ENCODE measurements around the gene AGMAT. TPM values are rescaled to one million over a fixed set of nuclear protein-coding genes. Genes with fewer than 3 reads are reported as not detected.

The AGMAT gene
- total and polyA plus RNA-seq, 2 donors (not counting 1 experiment from before 2014, with no cell fraction given): 0.52 to 1.2 TPM

GRCh38 chr1:15543251-15543588 lies 41.6 kb downstream of the AGMAT start:
- Histone ChIP-seq H4K20me1 (ENCODE audit: control insufficient read depth, extremely low read depth, insufficient read depth, low read length) (no peaks in the 10 kb centered on the region), H2AFZ (ENCODE audit: low read length) (no peak overlapping the region), H3K9me3 (ENCODE audit: control insufficient read depth, insufficient read depth, low read depth, low read length) (no peaks in the 10 kb centered on the region), H3K27ac (ENCODE audit: insufficient read depth, low read length) (no peak overlapping the region), H3K4me2 (ENCODE audit: extremely low read depth, insufficient read depth, low read length) (no peak overlapping the region), H3K9ac (ENCODE audit: insufficient read depth, low read length) (no peak overlapping the region), H3K4me1 (ENCODE audit: control insufficient read depth, extremely low read depth, insufficient read depth, low read length) (no peaks in the 10 kb centered on the region), H3K27me3 (ENCODE audit: control insufficient read depth, insufficient read depth, low read length) (no peaks in the 10 kb centered on the region), H3K79me2 (ENCODE audit: control insufficient read depth, insufficient read depth, low read length) (no peaks in the 10 kb centered on the region), H3K36me3 (ENCODE audit: control insufficient read depth, insufficient read depth, low read length) (peaks cover 8% of the 10 kb centered on the region), H3K4me3 (replicated peaks in 1 of 4; ENCODE audit: control extremely low read depth in 1 of 4, insufficient read depth in 1 of 4, low read depth in 3 of 4, low read length in 4 of 4) (no peak overlapping the region)
- TF ChIP-seq EZH2 (IDR thresholded peaks at IDR 0.05; ENCODE audit: low read length, missing control alignments) (no peak), CTCF (conservative IDR thresholded peaks at IDR 0.05 in 1 of 2, IDR thresholded peaks at IDR 0.05 in 1 of 2; ENCODE audit: low read depth in 1 of 2, low read length in 2 of 2) (no peak)
- DNase-seq (ENCODE audit: low read depth in 2 of 2): no peak

- DNase-seq (ENCODE audit: low read depth in 2 of 2): no peak
- Histone ChIP-seq H3K9me3 (ENCODE audit: control insufficient read depth, insufficient read depth, low read depth, low read length) (no peaks in the 10 kb centered on the region), H3K79me2 (ENCODE audit: control insufficient read depth, insufficient read depth, low read length) (no peaks in the 10 kb centered on the region), H2AFZ (ENCODE audit: low read length) (no peak overlapping the region), H3K4me2 (ENCODE audit: extremely low read depth, insufficient read depth, low read length) (no peak overlapping the region), H3K4me1 (ENCODE audit: control insufficient read depth, extremely low read depth, insufficient read depth, low read length) (no peaks in the 10 kb centered on the region), H3K36me3 (ENCODE audit: control insufficient read depth, insufficient read depth, low read length) (peaks cover 5% of the 10 kb centered on the region), H3K27me3 (ENCODE audit: control insufficient read depth, insufficient read depth, low read length) (no peaks in the 10 kb centered on the region), H3K4me3 (replicated peaks in 1 of 4; ENCODE audit: control extremely low read depth in 1 of 4, insufficient read depth in 1 of 4, low read depth in 3 of 4, low read length in 4 of 4) (no peak overlapping the region), H3K27ac (ENCODE audit: insufficient read depth, low read length) (no peak overlapping the region), H3K9ac (ENCODE audit: insufficient read depth, low read length) (no peak overlapping the region), H4K20me1 (ENCODE audit: control insufficient read depth, extremely low read depth, insufficient read depth, low read length) (no peaks in the 10 kb centered on the region)
- TF ChIP-seq CTCF (conservative IDR thresholded peaks at IDR 0.05 in 1 of 2, IDR thresholded peaks at IDR 0.05 in 1 of 2; ENCODE audit: low read depth in 1 of 2, low read length in 2 of 2) (no peak), EZH2 (IDR thresholded peaks at IDR 0.05; ENCODE audit: low read length, missing control alignments) (no peak)
These were observed 42.2 kb downstream of the AGMAT start for GRCh38 chr1:15542388-15543250.

GRCh38 chr1:15541231-15541792 lies 43.5 kb downstream of the AGMAT start:
- no peak overlapping the region for H3K4me3 ChIP-seq (replicated peaks in 1 of 4; ENCODE audit: control extremely low read depth in 1 of 4, insufficient read depth in 1 of 4, low read depth in 3 of 4, low read length in 4 of 4)
- H3K4me1 ChIP-seq (ENCODE audit: control insufficient read depth, extremely low read depth, insufficient read depth, low read length): no peaks in the 10 kb centered on the region
- no peak overlapping the region for H3K4me2 ChIP-seq (ENCODE audit: extremely low read depth, insufficient read depth, low read length)
- DNase-seq (ENCODE audit: low read depth in 2 of 2): no peak
- H3K27me3 ChIP-seq (ENCODE audit: control insufficient read depth, insufficient read depth, low read length): no peaks in the 10 kb centered on the region
- TF ChIP-seq CTCF (conservative IDR thresholded peaks at IDR 0.05 in 1 of 2, IDR thresholded peaks at IDR 0.05 in 1 of 2; ENCODE audit: low read depth in 1 of 2, low read length in 2 of 2) (no peak), EZH2 (IDR thresholded peaks at IDR 0.05; ENCODE audit: low read length, missing control alignments) (no peak)
- H4K20me1 ChIP-seq (ENCODE audit: control insufficient read depth, extremely low read depth, insufficient read depth, low read length): no peaks in the 10 kb centered on the region
- H3K27ac ChIP-seq (ENCODE audit: insufficient read depth, low read length): no peak overlapping the region
- no peaks in the 10 kb centered on the region for H3K79me2 ChIP-seq (ENCODE audit: control insufficient read depth, insufficient read depth, low read length)
- H2AFZ ChIP-seq (ENCODE audit: low read length): no peak overlapping the region
- no peaks in the 10 kb centered on the region for H3K9me3 ChIP-seq (ENCODE audit: control insufficient read depth, insufficient read depth, low read depth, low read length)
- H3K9ac ChIP-seq (ENCODE audit: insufficient read depth, low read length): no peak overlapping the region
- H3K36me3 ChIP-seq (ENCODE audit: control insufficient read depth, insufficient read depth, low read length): peaks cover 5% of the 10 kb centered on the region
